ENCODE data around the gene SLC25A43. TPM values are rescaled to one million over a fixed set of nuclear protein-coding genes. Genes with fewer than 3 reads are reported as not detected.

The SLC25A43 gene
- total and polyA plus RNA-seq, 2 of the 8 experiments (the other 6 are each of a cell fraction or from before 2014, with no cell fraction given) = 3.1 to 5.8 TPM

DNA sequence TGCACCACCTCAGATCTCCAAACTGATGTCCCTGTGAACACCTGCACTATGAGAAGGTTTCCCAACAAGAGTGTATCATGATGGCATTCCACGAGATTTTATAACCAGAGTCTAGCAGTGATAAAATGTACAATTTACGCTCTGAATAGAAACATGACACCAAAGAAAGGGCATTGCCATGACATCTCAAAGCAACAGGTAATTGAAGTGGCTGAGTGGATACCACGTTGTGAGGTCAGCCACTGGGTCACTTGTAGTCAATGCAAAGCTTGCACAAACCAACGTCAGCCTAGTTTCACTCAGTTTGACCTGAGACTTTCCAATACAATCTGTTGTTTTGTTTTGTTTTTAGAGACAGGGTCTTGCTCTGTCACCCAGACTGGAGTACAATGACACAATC is 54.1 kb downstream of the SLC25A43 start:
- WGBS, 2 experiments (ENCODE audit: extremely low coverage in 1 of 2, insufficient coverage in 1 of 2, insufficient read length in 1 of 2, insufficient replicate concordance in 2 of 2, low coverage in 1 of 2, low lambda C conversion rate in 2 of 2, missing lambda C conversion rate in 1 of 2) = 90% methylated on average over 4 of the region's 4 CpGs; no CpG with 5 or more reads in 1 of the 2 experiments
- FAIRE-seq (no peak), DNase-seq (ENCODE audit: low read depth in 1 of 2, low spot score in 2 of 2) (no peak)
- Histone ChIP-seq H4K20me1 (replicated peaks in 1 of 2; ENCODE audit: control insufficient read depth in 1 of 2, insufficient read depth in 2 of 2, low read length in 2 of 2) (no peaks in the 10 kb centered on the region), H3K23me2 (ENCODE audit: low read depth, low read length) (no peaks in the 10 kb centered on the region), H3K79me1 (ENCODE audit: low read depth, low read length) (no peaks in the 10 kb centered on the region), H4K8ac (ENCODE audit: extremely low read depth, insufficient read depth, low read length) (no peak overlapping the region), H3K18ac (ENCODE audit: extremely low read depth, low read length) (no peak overlapping the region), H2BK20ac (ENCODE audit: low read length) (no peak overlapping the region), H2AFZ (ENCODE audit: low read length) (no peak overlapping the region), H3K4me3 (ENCODE audit: extremely low read depth in 1 of 4, insufficient read depth in 2 of 4, low read depth in 3 of 4, low read length in 4 of 4) (no peak overlapping the region), H3K27ac (ENCODE audit: low read depth, low read length) (no peak overlapping the region), H3K36me3 (ENCODE audit: control insufficient read depth in 2 of 4, insufficient read depth in 4 of 4, low read length in 3 of 4) (no peaks in the 10 kb centered on the region), H3K9me3 (ENCODE audit: insufficient read depth in 2 of 2, low read depth in 1 of 2, low read length in 1 of 2) (no peaks in the 10 kb centered on the region), H2BK5ac (ENCODE audit: low read depth, low read length) (no peak overlapping the region), H2BK120ac (replicated peaks; ENCODE audit: low read depth, low read length) (no peak overlapping the region), H4K5ac (ENCODE audit: insufficient read length, low read depth, low read length) (no peak overlapping the region), H2BK15ac (ENCODE audit: low read length) (no peak overlapping the region), H3K23ac (ENCODE audit: insufficient read length) (no peak overlapping the region), H3K56ac (replicated peaks; ENCODE audit: insufficient read length, low read depth, low read length) (no peak overlapping the region), H4K91ac (replicated peaks; ENCODE audit: insufficient read length, low read length) (no peak overlapping the region), H2BK12ac (ENCODE audit: low read depth, low read length) (no peak overlapping the region), H3K9ac (replicated peaks in 1 of 4; ENCODE audit: extremely low read depth in 1 of 4, low read depth in 3 of 4, low read length in 3 of 4) (no peak overlapping the region), H2AK5ac (ENCODE audit: low read depth, low read length) (no peak overlapping the region), H3K4me2 (ENCODE audit: insufficient read depth in 1 of 2, low read depth in 2 of 2, low read length in 2 of 2) (no peak overlapping the region), H3K4ac (replicated peaks; ENCODE audit: insufficient read length, low read depth, low read length) (no peak overlapping the region), H3K27me3 (replicated peaks in 1 of 4; ENCODE audit: control insufficient read depth in 3 of 4, extremely low read depth in 1 of 4, insufficient read depth in 3 of 4, low read length in 3 of 4) (no peaks in the 10 kb centered on the region), H3K14ac (ENCODE audit: insufficient read length) (no peak overlapping the region), H3K79me2 (ENCODE audit: control insufficient read depth in 1 of 2, insufficient read depth in 2 of 2, low read length in 2 of 2) (no peaks in the 10 kb centered on the region), H3K4me1 (replicated peaks in 1 of 4; ENCODE audit: control insufficient read depth in 3 of 4, insufficient read depth in 4 of 4, low read length in 3 of 4) (no peaks in the 10 kb centered on the region)
- CTCF ChIA-PET (ENCODE audit: partially characterized antibody) = interaction anchor here (1.2 kb wide), 1 partner anchor 21 kb away, joined by 3 read pairs; no protein-coding TSS in a partner anchor
- POLR2A ChIA-PET (ENCODE audit: partially characterized antibody) = no interaction called here
- no peak for TF ChIP-seq RXRA (IDR thresholded peaks at IDR 0.05; ENCODE audit: insufficient read depth, low read depth, low read length)
- no peak for TF ChIP-seq KDM4A (IDR thresholded peaks at IDR 0.05; ENCODE audit: low read depth, low read length, severe bottlenecking)
- TF ChIP-seq POLR2AphosphoS5 (IDR thresholded peaks at IDR 0.05; ENCODE audit: low read depth, low read length) = no peak
- TF ChIP-seq FOSL1 (IDR thresholded peaks at IDR 0.05; ENCODE audit: insufficient read depth, low read depth, low read length) = no peak
